Neural cell (in vitro differentiated cells): ENCODE measurements around the gene CEMIP2. TPM values are rescaled to one million over a fixed set of nuclear protein-coding genes. Genes with fewer than 3 reads are reported as not detected.
A peak's percentile ranks its signal among the peaks of the same experiment; 100 is the strongest.

Source experiments
- H2AFZ ChIP-seq: fragments of 200-600, 300-800 bp; sonication (generic), shearing (Covaris generic); 2 replicates; pipeline ENCODE4 v1.6.0; 2014; ENCODE audit warnings: low read depth, mild to moderate bottlenecking, antibody characterized with exemption, low read length, moderate library complexity
- H3F3A ChIP-seq: fragments of 200-600 bp; shearing (Covaris generic); 2 replicates; pipeline ENCODE4 v1.6.1; 2016; ENCODE audit warnings: mild to moderate bottlenecking, moderate library complexity, mixed read lengths, antibody characterized with exemption, low read length; ENCODE audit not compliant: insufficient read depth, poor library complexity, severe bottlenecking
- H3K27ac ChIP-seq: fragments of 200-600, 300-800 bp; sonication (generic), shearing (Covaris generic); 2 replicates; pipeline ENCODE4 v1.5.1; 2014; ENCODE audit warnings: mild to moderate bottlenecking, low read length, moderate library complexity
- H3K27me3 ChIP-seq: fragments of 300-800, 200-600 bp; sonication (generic), shearing (Covaris generic); 2 replicates; pipeline ENCODE4 v1.6.0; 2014; ENCODE audit warnings: mild to moderate bottlenecking, low read depth, low read length, moderate library complexity; ENCODE audit not compliant: insufficient read depth
- H3K36me3 ChIP-seq: fragments of 300-800, 200-600 bp; sonication (generic), shearing (Covaris generic); 2 replicates; pipeline ENCODE4 v1.5.1; 2014; ENCODE audit warnings: mild to moderate bottlenecking, antibody characterized with exemption, low read length, moderate library complexity; ENCODE audit not compliant: insufficient read depth
- H3K4me2 ChIP-seq: fragments of 300-800, 200-600 bp; sonication (generic), shearing (Covaris generic); 2 replicates; pipeline ENCODE4 v1.6.0; 2014; ENCODE audit warnings: mild to moderate bottlenecking, low read length
- H3K4me3 ChIP-seq: fragments of 300-800, 200-600 bp; sonication (generic), shearing (Covaris generic); 2 replicates; pipeline ENCODE4 v1.5.1; 2014; ENCODE audit warnings: mild to moderate bottlenecking, low read length, moderate library complexity
- H3K79me2 ChIP-seq: fragments of 200-600 bp; shearing (Covaris generic); replicated peaks from 2 replicates; pipeline ENCODE4 v1.6.0; 2014; ENCODE audit warnings: mild to moderate bottlenecking, low read length, moderate library complexity; ENCODE audit not compliant: insufficient read depth
- H3K9ac ChIP-seq: fragments of 300-800, 200-600 bp; sonication (generic), shearing (Covaris generic); 2 replicates; pipeline ENCODE4 v1.6.1; 2016; ENCODE audit warnings: mild to moderate bottlenecking, low read length, mixed read lengths
- H3K9me2 ChIP-seq: fragments of 200-600 bp; shearing (Covaris generic); 2 replicates; pipeline ENCODE4 v1.6.1; 2016; ENCODE audit warnings: mild to moderate bottlenecking, low read length, mixed read lengths; ENCODE audit not compliant: insufficient read depth
- H3K9me3 ChIP-seq: fragments of 200-600, 300-800 bp; sonication (generic), shearing (Covaris generic); 2 replicates; pipeline ENCODE4 v1.6.1; 2016; ENCODE audit warnings: mild to moderate bottlenecking, mixed run types, low read length, moderate library complexity, mixed read lengths
- H4K20me1 ChIP-seq: fragments of 200-600 bp; shearing (Covaris generic); 2 replicates; pipeline ENCODE4 v1.6.1; 2016; ENCODE audit warnings: mild to moderate bottlenecking, mixed run types; ENCODE audit not compliant: insufficient read depth
- CTCF ChIP-seq: fragments of 450-650 bp; IDR thresholded peaks from 2 replicates; pipeline ENCODE4 v1.5.1; 2014; ENCODE audit warnings: antibody characterized with exemption, mild to moderate bottlenecking, moderate library complexity; ENCODE audit not compliant: poor library complexity, severe bottlenecking
- EP300 ChIP-seq: fragments of 450-650 bp; conservative IDR thresholded peaks from 2 replicates; pipeline ENCODE4 v1.6.1; 2014; ENCODE audit warnings: antibody characterized with exemption, mild to moderate bottlenecking, moderate library complexity; ENCODE audit not compliant: poor library complexity, severe bottlenecking
- EZH2 ChIP-seq: fragments of 200-600, 300-800 bp; shearing (Covaris generic), sonication (generic); IDR thresholded peaks from 2 replicates; pipeline ENCODE4 v1.6.1; 2014; ENCODE audit warnings: antibody characterized with exemption, low read length, borderline replicate concordance, mild to moderate bottlenecking; ENCODE audit not compliant: insufficient read depth, poor library complexity, severe bottlenecking
- RAD21 ChIP-seq: fragments of 450-650 bp; conservative IDR thresholded peaks from 2 replicates; pipeline ENCODE4 v1.6.1; 2014; ENCODE audit warnings: antibody characterized with exemption, mild to moderate bottlenecking, moderate library complexity
- REST ChIP-seq: IDR thresholded peaks from 2 replicates; pipeline ENCODE4 v1.6.1; 2012; ENCODE audit warnings: borderline replicate concordance
- SMC3 ChIP-seq: fragments of 450-650 bp; conservative IDR thresholded peaks from 2 replicates; pipeline ENCODE4 v1.6.1; 2014; ENCODE audit warnings: antibody characterized with exemption, mild to moderate bottlenecking, moderate library complexity; ENCODE audit not compliant: poor library complexity
- polyA plus RNA-seq: library from polyadenylated mRNA; depleted of rRNA; stranded (reverse); fragments of >200 nt; gene quantifications from 2 replicates; pipeline ENCODE4 v1.2.3, GENCODE V29; 2014

The CEMIP2 gene
- polyA plus RNA-seq, 1 donor from 2014 or later: 11.3 TPM

- Histone ChIP-seq H3K79me2 (peaks cover 29% of the 10 kb centered on the region), H3K27ac (no peak overlapping the region), H3K9me3 (no peaks in the 10 kb centered on the region), H4K20me1 (no peaks in the 10 kb centered on the region), H3K9ac (no peak overlapping the region), H3F3A (no peaks in the 10 kb centered on the region), H3K36me3 (no peaks in the 10 kb centered on the region), H3K27me3 (peaks cover 14% of the 10 kb centered on the region), H3K4me3 (no peak overlapping the region), H3K4me2 (no peak overlapping the region), H2AFZ (no peak overlapping the region), H3K9me2 (no peaks in the 10 kb centered on the region)
- no peak for TF ChIP-seq RAD21
- no peak for TF ChIP-seq EZH2
Measured at GRCh38 chr9:71770170-71770569, 1.9 kb upstream of the CEMIP2 start.

- Histone ChIP-seq H3K4me3 (peak overlapping the region; percentile 88), H3K9me3 (no peaks in the 10 kb centered on the region), H3K79me2 (peaks cover 36% of the 10 kb centered on the region), H3F3A (no peaks in the 10 kb centered on the region), H4K20me1 (no peaks in the 10 kb centered on the region), H3K36me3 (no peaks in the 10 kb centered on the region), H3K27ac (no peak overlapping the region), H3K9me2 (no peaks in the 10 kb centered on the region), H3K9ac (peak overlapping the region; percentile 55), H2AFZ (peak overlapping the region; percentile 45), H3K27me3 (peaks cover 14% of the 10 kb centered on the region), H3K4me2 (peak overlapping the region; percentile 98)
- TF ChIP-seq SMC3: peak; percentile 50
- no peak for TF ChIP-seq EP300
- TF ChIP-seq RAD21: peak; percentile 10
- peak; percentile 50 for TF ChIP-seq CTCF
Measured at GRCh38 chr9:71769175-71770161, 1.2 kb upstream of the CEMIP2 start.

- no peaks in the 10 kb centered on the region for H3K36me3 ChIP-seq
- no peaks in the 10 kb centered on the region for H3K9me3 ChIP-seq
- H3K79me2 ChIP-seq: peaks cover 52% of the 10 kb centered on the region
- H2AFZ ChIP-seq: peak overlapping the region; percentile 58
- no peaks in the 10 kb centered on the region for H3K9me2 ChIP-seq
- no peaks in the 10 kb centered on the region for H4K20me1 ChIP-seq
- peak overlapping the region; percentile 81 for H3K9ac ChIP-seq
- TF ChIP-seq RAD21 (no peak), REST (peak; percentile 4)
- H3K27ac ChIP-seq: peak overlapping the region; percentile 77
- peaks cover 14% of the 10 kb centered on the region for H3K27me3 ChIP-seq
- H3K4me2 ChIP-seq: peak overlapping the region; percentile 94
- H3F3A ChIP-seq: no peaks in the 10 kb centered on the region
- H3K4me3 ChIP-seq: peak overlapping the region; percentile 88
Measured at GRCh38 chr9:71767776-71768321, 464 bp downstream of the CEMIP2 start.
